GM21447 (cell line): ENCODE data around the gene MMP14.
A peak's percentile ranks its signal among the peaks of the same experiment; 100 is the strongest.
"Not testable (repeated sequence)": the region's sequence is repeated elsewhere in the genome, so short reads cannot be mapped to it uniquely, and the experiment has no call there.

Experiments
- ATAC-seq: cut with Tn5 transposase; IDR thresholded peaks from one replicate; pipeline ENCODE4 v1.9.1; 2021; ENCODE audit not compliant: unreplicated experiment

MMP14 gene

GRCh38 chr14:22814373-22814772 is 22.0 kb upstream of the MMP14 start:
- ATAC-seq: no peak

GRCh38 chr14:22814941-22815713 is 21.3 kb upstream of the MMP14 start, which contains the start of gene SLC7A7:
TSS of gene SLC7A7 (minus strand) at chr14:22815435. CDS start at chr14:22813398, 2,037 bp downstream.
- no peak for ATAC-seq

- peak; percentile 47 for ATAC-seq
These were observed 17.0 kb upstream of the MMP14 start for GRCh38 chr14:22819151-22819988.

GRCh38 chr14:22820731-22821130 is 15.7 kb upstream of the MMP14 start:
- ATAC-seq: no peak

GRCh38 chr14:22821193-22822015 is 15.0 kb upstream of the MMP14 start:
- ATAC-seq: no peak

GRCh38 chr14:22822016-22822570 is 14.3 kb upstream of the MMP14 start:
- ATAC-seq: no peak

GRCh38 chr14:22822571-22823098 is 13.8 kb upstream of the MMP14 start:
- no peak for ATAC-seq

GRCh38 chr14:22824711-22825359 is 11.6 kb upstream of the MMP14 start:
- ATAC-seq: no peak

GRCh38 chr14:22829076-22829660 is 7.2 kb upstream of the MMP14 start:
- ATAC-seq: not testable (repeated sequence)

GRCh38 chr14:22829661-22830442 is 6.5 kb upstream of the MMP14 start, which contains the start of gene MRPL52:
TSS of gene MRPL52 (plus strand) at chr14:22829887. CDS start at chr14:22829913, 26 bp downstream.
- peak; percentile 79 for ATAC-seq

- ATAC-seq: no peak
These were observed 5.9 kb upstream of the MMP14 start for GRCh38 chr14:22830443-22831010.

GRCh38 chr14:22835505-22835904 is 880 bp upstream of the MMP14 start:
- ATAC-seq: no peak

- no peak for ATAC-seq
These were observed 847 bp downstream of the MMP14 start for GRCh38 chr14:22837114-22837749.

- no peak for ATAC-seq
These were observed 1.6 kb downstream of the MMP14 start for GRCh38 chr14:22837750-22838538.

- ATAC-seq: no peak
These were observed 2.3 kb downstream of the MMP14 start for GRCh38 chr14:22838631-22839041.

- no peak for ATAC-seq
These were observed 2.9 kb downstream of the MMP14 start for GRCh38 chr14:22839159-22839779.

- no peak for ATAC-seq
These were observed 4.9 kb downstream of the MMP14 start for GRCh38 chr14:22841311-22841710.
